Mammary epithelial cell (primary cell): Measurements from ENCODE around the gene RXFP3.

ENCODE experiments used
- CTCF ChIP-seq, 2 donors: IDR thresholded peaks in 1 of 2; conservative IDR thresholded peaks in 1 of 2; 2 replicates each; pipeline ENCODE4 v1.5.1; 2011 to 2012; ENCODE audit warnings: inconsistent platforms in 2 of 2, low read length in 2 of 2, mild to moderate bottlenecking in 2 of 2, control low read depth in 1 of 2, low read depth in 1 of 2; ENCODE audit not compliant: insufficient read depth in 1 of 2; ENCODE audit errors: extremely low read depth in 1 of 2
- EZH2 ChIP-seq: IDR thresholded peaks from 2 replicates; pipeline ENCODE4 v1.6.1; 2012; ENCODE audit warnings: low read length, inconsistent platforms, borderline replicate concordance

GRCh38 chr5:33894566-33894965 lies 41.6 kb upstream of the RXFP3 start:
- TF ChIP-seq CTCF (conservative IDR thresholded peaks at IDR 0.05 in 1 of 2, IDR thresholded peaks at IDR 0.05 in 1 of 2; ENCODE audit: extremely low read depth in 1 of 2, insufficient read depth in 1 of 2, low read depth in 1 of 2, low read length in 2 of 2) = no peak
- TF ChIP-seq EZH2 = no peak
